ENCODE measurements around the gene ATP8B4. TPM values are rescaled to one million over a fixed set of nuclear protein-coding genes. Genes with fewer than 3 reads are reported as not detected.

Gene ATP8B4
- polyA plus RNA-seq, 1 of the 3 experiments (the other 2 are of a cell fraction): 0.03 TPM

- Histone ChIP-seq H2AFZ (ENCODE audit: low read depth) (no peak overlapping the region), H3K4me1 (ENCODE audit: control insufficient read depth in 1 of 2, insufficient read depth in 2 of 2, low read depth in 1 of 2, low read length in 1 of 2) (no peaks in the 10 kb centered on the region), H3K4me2 (no peak overlapping the region), H3K36me3 (replicated peaks in 1 of 2; ENCODE audit: control insufficient read depth in 1 of 2, insufficient read depth in 2 of 2, low read length in 1 of 2) (no peaks in the 10 kb centered on the region), H3K9me2 (no peaks in the 10 kb centered on the region), H3K27ac (ENCODE audit: low read depth in 2 of 2, low read length in 1 of 2) (no peak overlapping the region), H3F3A (replicated peaks; ENCODE audit: insufficient read depth) (no peaks in the 10 kb centered on the region), H3K9ac (no peak overlapping the region), H3K9me3 (no peaks in the 10 kb centered on the region), H3K79me2 (ENCODE audit: insufficient read depth) (no peaks in the 10 kb centered on the region), H4K20me1 (ENCODE audit: insufficient read depth) (no peaks in the 10 kb centered on the region), H3K4me3 (ENCODE audit: low read depth in 2 of 2, low read length in 1 of 2) (no peak overlapping the region), H3K27me3 (ENCODE audit: insufficient read depth) (no peaks in the 10 kb centered on the region)
- DNase-seq: no peak
- WGBS (ENCODE audit: low lambda C conversion rate): 60% methylated on average over 2 of the region's 2 CpGs
- ChIA-PET POLR2A (no interaction called here), CTCF (interaction anchor here (1.0 to 1.5 kb wide), 2 partner anchors 18 to 37 kb away, joined by 3 to 6 read pairs; no protein-coding TSS in a partner anchor)
- TF ChIP-seq USF1 (IDR thresholded peaks at IDR 0.05; ENCODE audit: borderline replicate concordance, low read depth) (no peak), TAF1 (IDR thresholded peaks at IDR 0.05; ENCODE audit: borderline replicate concordance, low read depth, low read length) (no peak), RFX5 (IDR thresholded peaks at IDR 0.05; ENCODE audit: low read length) (no peak), NFIC (IDR thresholded peaks at IDR 0.05; ENCODE audit: borderline replicate concordance) (no peak), JUND (IDR thresholded peaks at IDR 0.05) (no peak), POLR2AphosphoS5 (IDR thresholded peaks at IDR 0.05; ENCODE audit: low read depth, low read length) (no peak), FOXJ3 (CRISPR knock-in tag; IDR thresholded peaks at IDR 0.05) (no peak), RXRA (IDR thresholded peaks at IDR 0.05; ENCODE audit: borderline replicate concordance, low read depth) (no peak), TEAD4 (IDR thresholded peaks at IDR 0.05; ENCODE audit: borderline replicate concordance, insufficient read depth) (no peak), MAX (IDR thresholded peaks at IDR 0.05; ENCODE audit: low read depth) (no peak)
These were observed 191.7 kb downstream of the ATP8B4 start for GRCh38 chr15:49927189-49927861.

- POLR2A ChIA-PET: no interaction called here
- 59% methylated on average over 3 of the region's 3 CpGs for whole genome bisulfite sequencing (ENCODE audit: low lambda C conversion rate)
These were observed 192.3 kb downstream of the ATP8B4 start for GRCh38 chr15:49926740-49927139.

More at GRCh38 chr15:49926740-49927139, 192.3 kb downstream of the ATP8B4 start:
- no peaks in the 10 kb centered on the region for H4K20me1 ChIP-seq (ENCODE audit: insufficient read depth)
- H3K27me3 ChIP-seq (ENCODE audit: insufficient read depth): no peaks in the 10 kb centered on the region
- no peaks in the 10 kb centered on the region for H3K36me3 ChIP-seq (replicated peaks in 1 of 2; ENCODE audit: control insufficient read depth in 1 of 2, insufficient read depth in 2 of 2, low read length in 1 of 2)
- TF ChIP-seq CHD2 (IDR thresholded peaks at IDR 0.05; ENCODE audit: low read length, partially characterized antibody) (no peak), SIN3A (IDR thresholded peaks at IDR 0.05; ENCODE audit: borderline replicate concordance, low read depth, low read length) (no peak), ELF1 (IDR thresholded peaks at IDR 0.05) (no peak), YY1 (IDR thresholded peaks at IDR 0.05; ENCODE audit: low read depth) (no peak), USF2 (IDR thresholded peaks at IDR 0.05; ENCODE audit: borderline replicate concordance, low read depth, low read length) (no peak), PBX3 (IDR thresholded peaks at IDR 0.05) (no peak), FOSL2 (IDR thresholded peaks at IDR 0.05; ENCODE audit: borderline replicate concordance, low read depth) (no peak), GABPA (IDR thresholded peaks at IDR 0.05; ENCODE audit: low read depth) (no peak), MXI1 (IDR thresholded peaks at IDR 0.05; ENCODE audit: low read depth, low read length) (no peak), RFX5 (IDR thresholded peaks at IDR 0.05; ENCODE audit: low read length) (no peak), RCOR1 (IDR thresholded peaks at IDR 0.05; ENCODE audit: low read length) (no peak), NFIC (IDR thresholded peaks at IDR 0.05; ENCODE audit: borderline replicate concordance) (no peak), EP300 (IDR thresholded peaks at IDR 0.05; ENCODE audit: borderline replicate concordance in 1 of 2, low read depth in 1 of 2, low read length in 1 of 2) (no peak), RXRA (IDR thresholded peaks at IDR 0.05; ENCODE audit: borderline replicate concordance, low read depth) (no peak), MAX (IDR thresholded peaks at IDR 0.05; ENCODE audit: low read depth) (no peak), NRF1 (IDR thresholded peaks at IDR 0.05; ENCODE audit: low read depth, low read length) (no peak)
- H3K4me2 ChIP-seq: no peak overlapping the region
- CTCF ChIA-PET: interaction anchor here (0.5 to 0.9 kb wide), 2 partner anchors 77 to 731 kb away, joined by 3 read pairs; no protein-coding TSS in a partner anchor
- no peaks in the 10 kb centered on the region for H3K9me3 ChIP-seq
- no peak overlapping the region for H2AFZ ChIP-seq (ENCODE audit: low read depth)
- no peaks in the 10 kb centered on the region for H3F3A ChIP-seq (replicated peaks; ENCODE audit: insufficient read depth)
- H3K79me2 ChIP-seq (ENCODE audit: insufficient read depth): no peaks in the 10 kb centered on the region
- no peaks in the 10 kb centered on the region for H3K9me2 ChIP-seq
- no peak for DNase-seq
- H3K9ac ChIP-seq: no peak overlapping the region
- H3K4me3 ChIP-seq (ENCODE audit: low read depth in 2 of 2, low read length in 1 of 2): no peak overlapping the region
- H3K4me1 ChIP-seq (ENCODE audit: control insufficient read depth in 1 of 2, insufficient read depth in 2 of 2, low read depth in 1 of 2, low read length in 1 of 2): no peaks in the 10 kb centered on the region
- H3K27ac ChIP-seq (ENCODE audit: low read depth in 2 of 2, low read length in 1 of 2): no peak overlapping the region

Data from SK-N-SH (cell line).